Activated CD8-positive, alpha-beta T cell treated with anti-CD3 and anti-CD28 coated beads for 36 hours (primary cell): ENCODE measurements around the gene PSMD1. TPM values are rescaled to one million over a fixed set of nuclear protein-coding genes. Genes with fewer than 3 reads are reported as not detected.
A peak's percentile ranks its signal among the peaks of the same experiment; 100 is the strongest.
"Not testable (repeated sequence)": the region's sequence is repeated elsewhere in the genome, so short reads cannot be mapped to it uniquely, and the experiment has no call there.

Experiments
- ATAC-seq: fragments of 200-7000 bp; cut with Tn5 transposase; one replicate; pipeline ENCODE4 v1.10.0; 2021; ENCODE audit warnings: mild to moderate bottlenecking, moderate library complexity
- CTCF ChIA-PET: fragments of 350-600 bp; sonication (Branson Sonifier 250); formaldehyde crosslinking; loops from one replicate; lab custom pipeline; 2021; ENCODE audit warnings: antibody characterized with exemption; lab: Charles Lee
- POLR2A ChIA-PET: fragments of 350-600 bp; sonication (Branson Sonifier 250); formaldehyde crosslinking; loops from one replicate; lab custom pipeline; 2021; ENCODE audit warnings: antibody characterized with exemption; lab: Charles Lee
- DNase-seq: peaks from one replicate; pipeline ENCODE4 v3.0.0-alpha.2; 2020
- H3K27ac Mint-ChIP-seq: one replicate; pipeline ENCODE4 v1.8.0; 2021; ENCODE audit warnings: mild to moderate bottlenecking, mixed read lengths
- H3K27me3 Mint-ChIP-seq: one replicate; pipeline ENCODE4 v1.8.0; 2021; ENCODE audit warnings: mixed read lengths
- H3K36me3 Mint-ChIP-seq: one replicate; pipeline ENCODE4 v1.8.0; 2021; ENCODE audit warnings: low read depth, mixed read lengths
- H3K4me1 Mint-ChIP-seq: one replicate; pipeline ENCODE4 v1.8.0; 2021; ENCODE audit warnings: low read depth, mixed read lengths
- H3K4me3 Mint-ChIP-seq: one replicate; pipeline ENCODE4 v1.8.0; 2021; ENCODE audit warnings: mild to moderate bottlenecking, moderate library complexity, mixed read lengths
- H3K9me3 Mint-ChIP-seq: one replicate; pipeline ENCODE4 v1.8.0; 2021; ENCODE audit warnings: mixed read lengths
- CTCF ChIP-seq: fragments of 200-600 bp; IDR thresholded peaks from one replicate; pipeline ENCODE4 v1.8.0; 2022; ENCODE audit warnings: antibody characterized with exemption, mild to moderate bottlenecking
- intact Hi-C: fragments of 100-400 bp; cut with micrococcal nuclease; formaldehyde crosslinking; loops from one replicate; pipeline ENCODE4 v1.10.0; 2022
- total RNA-seq, 2 experiments: library from RNA; stranded (reverse); gene quantifications; one replicate each; pipeline ENCODE4 v1.2.3, GENCODE V29; 2021

Gene PSMD1
- total RNA-seq, 2 experiments from 2014 or later: 106 to 114 TPM

GRCh38 chr2:231196592-231196991, 139.9 kb downstream of the PSMD1 start:
- CTCF ChIA-PET: interaction anchor here (0.7 kb wide), 1 partner anchor 36 kb away, joined by 3 read pairs; no protein-coding TSS in a partner anchor
- no peak for DNase-seq
- Mint-ChIP-seq H3K27me3 (peaks cover under 1% of the 10 kb centered on the region), H3K4me1 (peaks cover 13% of the 10 kb centered on the region), H3K4me3 (no peak overlapping the region), H3K9me3 (no peaks in the 10 kb centered on the region), H3K36me3 (no peaks in the 10 kb centered on the region), H3K27ac (no peak overlapping the region)
- POLR2A ChIA-PET: interaction anchor here (0.9 kb wide), 1 partner anchor 197 kb away, joined by 3 read pairs; no protein-coding TSS in a partner anchor
- intact Hi-C loops: no loop called here
- no peak for TF ChIP-seq CTCF
- ATAC-seq: no peak

GRCh38 chr2:231197196-231197595, 140.5 kb downstream of the PSMD1 start:
- POLR2A ChIA-PET: interaction anchor here (0.9 kb wide), 1 partner anchor 196 kb away, joined by 3 read pairs; no protein-coding TSS in a partner anchor
- intact Hi-C loops, DNase-seq, H3K27ac Mint-ChIP-seq, H3K9me3 Mint-ChIP-seq, ATAC-seq, H3K36me3 Mint-ChIP-seq, H3K27me3 Mint-ChIP-seq: not testable (repeated sequence)
- CTCF ChIA-PET: interaction anchor here (0.7 kb wide), 1 partner anchor 35 kb away, joined by 3 read pairs; no protein-coding TSS in a partner anchor
- Mint-ChIP-seq H3K4me1 (peaks cover 13% of the 10 kb centered on the region), H3K4me3 (peak overlapping the region; percentile 87)

DNA sequence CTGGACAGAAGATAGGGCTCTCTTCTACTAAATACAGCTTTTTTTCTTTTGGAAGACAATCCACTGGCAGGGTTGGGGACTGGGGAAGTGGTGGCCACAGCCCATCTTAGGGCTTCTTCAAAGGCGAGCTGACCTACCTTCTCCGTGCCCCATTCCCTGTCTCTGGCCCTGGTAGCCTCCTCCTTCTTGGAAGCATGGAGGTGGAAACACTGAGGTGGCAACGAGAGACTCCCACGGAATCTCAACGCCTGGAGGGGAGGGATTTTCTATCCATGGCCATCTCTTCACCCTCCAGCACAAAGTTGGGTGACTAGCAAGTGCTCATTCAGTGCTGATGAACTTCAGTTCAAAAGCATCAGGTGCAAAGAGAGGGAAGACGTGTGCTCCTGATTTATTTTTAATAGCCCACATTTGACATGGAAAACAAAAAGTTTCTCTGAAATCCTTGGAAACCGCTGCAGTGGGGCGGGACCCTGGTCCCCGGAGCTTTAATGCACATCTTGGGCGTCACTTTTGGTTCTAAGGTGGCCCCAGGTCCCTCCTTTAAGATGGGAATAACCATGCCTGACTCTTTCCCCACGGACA, 141.1 kb downstream of the PSMD1 start:
- Mint-ChIP-seq H3K4me1 (peaks cover 13% of the 10 kb centered on the region), H3K27ac (peak overlapping the region; percentile 84), H3K27me3 (no peaks in the 10 kb centered on the region), H3K9me3 (no peaks in the 10 kb centered on the region), H3K4me3 (peak overlapping the region; percentile 87), H3K36me3 (no peaks in the 10 kb centered on the region)
- CTCF ChIA-PET: no interaction called here
- no peak for TF ChIP-seq CTCF
- intact Hi-C loops: no loop called here
- no peak for ATAC-seq
- POLR2A ChIA-PET: no interaction called here
- DNase-seq: no peak

- ChIA-PET POLR2A (no interaction called here), CTCF (interaction anchor here (0.7 to 1.0 kb wide), 2 partner anchors 146 to 207 kb away, joined by 4 to 5 read pairs; no protein-coding TSS in a partner anchor)
- no peaks in the 10 kb centered on the region for H3K27me3 Mint-ChIP-seq
- H3K27ac Mint-ChIP-seq: peak within 1 kb of the TSS; percentile 84
- no peaks in the 10 kb centered on the region for H3K36me3 Mint-ChIP-seq
- ATAC-seq (peak; percentile 97), DNase-seq (peak; percentile 78)
- H3K4me3 Mint-ChIP-seq: peak within 1 kb of the TSS; percentile 87
- H3K9me3 Mint-ChIP-seq: no peaks in the 10 kb centered on the region
- intact Hi-C loops: no loop called here
- peaks cover 13% of the 10 kb centered on the region for H3K4me1 Mint-ChIP-seq
- no peak for TF ChIP-seq CTCF
Measured at GRCh38 chr2:231198291-231199173, 141.9 kb downstream of the PSMD1 start, which contains the start of gene ARMC9. Gene ARMC9 (plus strand): TSS chr2:231198631. CDS start chr2:231206239, 7,608 bp downstream.

- H3K27me3 Mint-ChIP-seq: no peaks in the 10 kb centered on the region
- peak overlapping the region; percentile 87 for H3K4me3 Mint-ChIP-seq
- no peak for DNase-seq
- H3K9me3 Mint-ChIP-seq: no peaks in the 10 kb centered on the region
- H3K4me1 Mint-ChIP-seq: peaks cover 13% of the 10 kb centered on the region
- ChIA-PET POLR2A (no interaction called here), CTCF (interaction anchor here (0.7 to 1.5 kb wide), 3 partner anchors 27 to 206 kb away, joined by 3 to 5 read pairs (median 4); no protein-coding TSS in a partner anchor)
- ATAC-seq: no peak
- intact Hi-C loops: no loop called here
- TF ChIP-seq CTCF: no peak
- H3K36me3 Mint-ChIP-seq: no peaks in the 10 kb centered on the region
- H3K27ac Mint-ChIP-seq: no peak overlapping the region
Measured at GRCh38 chr2:231199219-231199618, 142.6 kb downstream of the PSMD1 start.
